ENCODE results near the gene LRTM2. TPM values are rescaled to one million over a fixed set of nuclear protein-coding genes. Genes with fewer than 3 reads are reported as not detected.
A peak's percentile ranks its signal among the peaks of the same experiment; 100 is the strongest.

Gene LRTM2
- total RNA-seq, 2 experiments from 2014 or later: not detected

- Mint-ChIP-seq H3K9me3 (ENCODE audit: low read depth) (peaks cover 6% of the 10 kb centered on the region), H3K36me3 (ENCODE audit: low read depth) (no peaks in the 10 kb centered on the region), H3K27ac (no peak overlapping the region), H3K27me3 (no peaks in the 10 kb centered on the region), H3K4me3 (no peak overlapping the region), H3K4me1 (no peaks in the 10 kb centered on the region)
- POLR2A ChIA-PET: no interaction called here
- DNase-seq: no peak
- intact Hi-C loops (cut with DNase I, micrococcal nuclease): no loop called here
- CTCF ChIA-PET: interaction anchor here (0.6 to 1.2 kb wide), 2 partner anchors 204 to 406 kb away, joined by 3 to 4 read pairs; no protein-coding TSS in a partner anchor
- ATAC-seq: no peak
Measured at GRCh38 chr12:1875608-1876007, 55.2 kb downstream of the LRTM2 start.

GRCh38 chr12:1876086-1876485 is 55.7 kb downstream of the LRTM2 start:
- intact Hi-C loops (cut with DNase I, micrococcal nuclease): no loop called here
- peaks cover 5% of the 10 kb centered on the region for H3K9me3 Mint-ChIP-seq (ENCODE audit: low read depth)
- ATAC-seq: no peak
- H3K4me1 Mint-ChIP-seq: no peaks in the 10 kb centered on the region
- no peaks in the 10 kb centered on the region for H3K27me3 Mint-ChIP-seq
- no peak overlapping the region for H3K27ac Mint-ChIP-seq
- ChIA-PET POLR2A (no interaction called here), CTCF (no interaction called here)
- no peak overlapping the region for H3K4me3 Mint-ChIP-seq
- H3K36me3 Mint-ChIP-seq (ENCODE audit: low read depth): no peaks in the 10 kb centered on the region
- DNase-seq: no peak

- no peak for ATAC-seq
- ChIA-PET CTCF (interaction anchor here (0.7 kb wide), 1 partner anchor 706 kb away, joined by 3 read pairs; no protein-coding TSS in a partner anchor), POLR2A (no interaction called here)
- Mint-ChIP-seq H3K4me1 (no peaks in the 10 kb centered on the region), H3K27me3 (no peaks in the 10 kb centered on the region), H3K9me3 (ENCODE audit: low read depth) (no peaks in the 10 kb centered on the region), H3K27ac (no peak overlapping the region), H3K36me3 (ENCODE audit: low read depth) (no peaks in the 10 kb centered on the region), H3K4me3 (no peak overlapping the region)
- intact Hi-C loops (cut with DNase I, micrococcal nuclease): no loop called here
- peak; percentile 13 for DNase-seq
Measured at GRCh38 chr12:1877169-1877878, 57.0 kb downstream of the LRTM2 start.

GRCh38 chr12:1878214-1878613 is 57.8 kb downstream of the LRTM2 start:
- no peaks in the 10 kb centered on the region for H3K27me3 Mint-ChIP-seq
- H3K4me3 Mint-ChIP-seq: no peak overlapping the region
- no peaks in the 10 kb centered on the region for H3K4me1 Mint-ChIP-seq
- intact Hi-C loops (cut with DNase I, micrococcal nuclease): no loop called here
- H3K27ac Mint-ChIP-seq: no peak overlapping the region
- no peaks in the 10 kb centered on the region for H3K9me3 Mint-ChIP-seq (ENCODE audit: low read depth)
- no peaks in the 10 kb centered on the region for H3K36me3 Mint-ChIP-seq (ENCODE audit: low read depth)
- POLR2A ChIA-PET: no interaction called here
- ATAC-seq: no peak
- DNase-seq: no peak
- CTCF ChIA-PET: no interaction called here

GRCh38 chr12:1878695-1879094 is 58.3 kb downstream of the LRTM2 start:
- H3K27me3 Mint-ChIP-seq: peaks cover 1% of the 10 kb centered on the region
- ATAC-seq (no peak), DNase-seq (no peak)
- H3K36me3 Mint-ChIP-seq (ENCODE audit: low read depth): no peaks in the 10 kb centered on the region
- intact Hi-C loops (cut with DNase I, micrococcal nuclease): no loop called here
- H3K4me3 Mint-ChIP-seq: no peak overlapping the region
- no peaks in the 10 kb centered on the region for H3K4me1 Mint-ChIP-seq
- ChIA-PET CTCF (no interaction called here), POLR2A (no interaction called here)
- no peak overlapping the region for H3K27ac Mint-ChIP-seq
- no peaks in the 10 kb centered on the region for H3K9me3 Mint-ChIP-seq (ENCODE audit: low read depth)

- Mint-ChIP-seq H3K27me3 (peaks cover 1% of the 10 kb centered on the region), H3K36me3 (ENCODE audit: low read depth) (no peaks in the 10 kb centered on the region), H3K4me1 (no peaks in the 10 kb centered on the region), H3K9me3 (ENCODE audit: low read depth) (no peaks in the 10 kb centered on the region), H3K4me3 (no peak overlapping the region), H3K27ac (no peak overlapping the region)
- POLR2A ChIA-PET: no interaction called here
- DNase-seq: no peak
- intact Hi-C loops (cut with DNase I, micrococcal nuclease): no loop called here
- CTCF ChIA-PET: no interaction called here
- ATAC-seq: no peak
Measured at GRCh38 chr12:1879633-1880032, 59.3 kb downstream of the LRTM2 start.

- CTCF ChIA-PET: no interaction called here
- Mint-ChIP-seq H3K4me3 (no peak overlapping the region), H3K27me3 (peaks cover 1% of the 10 kb centered on the region), H3K9me3 (ENCODE audit: low read depth) (no peaks in the 10 kb centered on the region), H3K27ac (no peak overlapping the region), H3K4me1 (no peaks in the 10 kb centered on the region), H3K36me3 (ENCODE audit: low read depth) (no peaks in the 10 kb centered on the region)
- ATAC-seq (no peak), DNase-seq (no peak)
- intact Hi-C loops (cut with DNase I, micrococcal nuclease): no loop called here
- POLR2A ChIA-PET: no interaction called here
Measured at GRCh38 chr12:1880153-1880845, 59.9 kb downstream of the LRTM2 start.

GRCh38 chr12:1880876-1881275 is 60.5 kb downstream of the LRTM2 start:
- ATAC-seq: no peak
- ChIA-PET POLR2A (no interaction called here), CTCF (no interaction called here)
- intact Hi-C loops (cut with DNase I, micrococcal nuclease): no loop called here
- Mint-ChIP-seq H3K27me3 (peaks cover 1% of the 10 kb centered on the region), H3K9me3 (ENCODE audit: low read depth) (no peaks in the 10 kb centered on the region), H3K4me1 (no peaks in the 10 kb centered on the region), H3K36me3 (ENCODE audit: low read depth) (no peaks in the 10 kb centered on the region), H3K4me3 (no peak overlapping the region), H3K27ac (no peak overlapping the region)
- DNase-seq: no peak

GRCh38 chr12:1881301-1881700 is 60.9 kb downstream of the LRTM2 start:
- Mint-ChIP-seq H3K27me3 (peaks cover 1% of the 10 kb centered on the region), H3K4me1 (no peaks in the 10 kb centered on the region), H3K36me3 (ENCODE audit: low read depth) (no peaks in the 10 kb centered on the region), H3K4me3 (no peak overlapping the region), H3K27ac (no peak overlapping the region), H3K9me3 (ENCODE audit: low read depth) (no peaks in the 10 kb centered on the region)
- CTCF ChIA-PET: no interaction called here
- intact Hi-C loops (cut with DNase I, micrococcal nuclease): no loop called here
- POLR2A ChIA-PET: no interaction called here
- no peak for ATAC-seq
- no peak for DNase-seq

- H3K27me3 Mint-ChIP-seq: peaks cover 5% of the 10 kb centered on the region
- H3K27ac Mint-ChIP-seq: no peak overlapping the region
- no peak for DNase-seq
- ChIA-PET CTCF (no interaction called here), POLR2A (no interaction called here)
- ATAC-seq: no peak
- H3K9me3 Mint-ChIP-seq (ENCODE audit: low read depth): no peaks in the 10 kb centered on the region
- H3K4me1 Mint-ChIP-seq: no peaks in the 10 kb centered on the region
- intact Hi-C loops (cut with DNase I, micrococcal nuclease): no loop called here
- H3K36me3 Mint-ChIP-seq (ENCODE audit: low read depth): no peaks in the 10 kb centered on the region
- no peak overlapping the region for H3K4me3 Mint-ChIP-seq
Measured at GRCh38 chr12:1881936-1882335, 61.6 kb downstream of the LRTM2 start.

- Mint-ChIP-seq H3K27me3 (peaks cover 5% of the 10 kb centered on the region), H3K4me1 (no peaks in the 10 kb centered on the region), H3K9me3 (ENCODE audit: low read depth) (no peaks in the 10 kb centered on the region), H3K36me3 (ENCODE audit: low read depth) (no peaks in the 10 kb centered on the region), H3K4me3 (no peak overlapping the region), H3K27ac (no peak overlapping the region)
- DNase-seq: no peak
- CTCF ChIA-PET: no interaction called here
- intact Hi-C loops (cut with DNase I, micrococcal nuclease): no loop called here
- no peak for ATAC-seq
- POLR2A ChIA-PET: no interaction called here
Measured at GRCh38 chr12:1882405-1882804, 62.0 kb downstream of the LRTM2 start.

- ATAC-seq: no peak
- no peak for DNase-seq
- H3K27ac Mint-ChIP-seq: no peak overlapping the region
- CTCF ChIA-PET: no interaction called here
- H3K4me3 Mint-ChIP-seq: no peak overlapping the region
- H3K36me3 Mint-ChIP-seq (ENCODE audit: low read depth): no peaks in the 10 kb centered on the region
- no peaks in the 10 kb centered on the region for H3K9me3 Mint-ChIP-seq (ENCODE audit: low read depth)
- no peaks in the 10 kb centered on the region for H3K4me1 Mint-ChIP-seq
- intact Hi-C loops (cut with DNase I, micrococcal nuclease): no loop called here
- POLR2A ChIA-PET: no interaction called here
- peaks cover 8% of the 10 kb centered on the region for H3K27me3 Mint-ChIP-seq
Measured at GRCh38 chr12:1882850-1883470, 62.6 kb downstream of the LRTM2 start.
